HUES6 (cell line): Measurements from ENCODE around the gene GPR75.
A peak's percentile ranks its signal among the peaks of the same experiment; 100 is the strongest.

Source experiments
- H3K27ac ChIP-seq: 2 replicates; pipeline ENCODE4 v1.7.0; 2013; ENCODE audit warnings: low read depth, mild to moderate bottlenecking, low read length, inconsistent platforms
- H3K27me3 ChIP-seq: 2 replicates; pipeline ENCODE4 v1.6.1; 2013; ENCODE audit warnings: low read length; ENCODE audit not compliant: control insufficient read depth, insufficient read depth
- H3K36me3 ChIP-seq: 2 replicates; pipeline ENCODE4 v1.6.1; 2013; ENCODE audit warnings: low read length; ENCODE audit not compliant: control insufficient read depth, insufficient read depth
- H3K4me1 ChIP-seq: 2 replicates; pipeline ENCODE4 v1.6.1; 2013; ENCODE audit warnings: low read length; ENCODE audit not compliant: control insufficient read depth, insufficient read depth
- H3K4me3 ChIP-seq: 2 replicates; pipeline ENCODE4 v1.5.1; 2013; ENCODE audit warnings: low read depth, low read length
- H3K9ac ChIP-seq: one replicate; pipeline ENCODE4 v1.6.1; 2013; ENCODE audit warnings: mild to moderate bottlenecking, low read length
- H3K9me3 ChIP-seq: 2 replicates; pipeline ENCODE4 v1.6.1; 2013; ENCODE audit warnings: low read depth, low read length; ENCODE audit not compliant: control insufficient read depth, insufficient read depth

Gene GPR75

GRCh38 chr2:53859206-53860181 is at the start of gene GPR75:
Gene GPR75 (minus strand): TSS chr2:53859967. CDS start chr2:53854756, 5,211 bp downstream.
- peak within 1 kb of the TSS; percentile 56; the same call in 1 of the 2 replicates for H3K4me3 ChIP-seq
- no peaks in the 10 kb centered on the region for H3K27me3 ChIP-seq
- no peaks in the 10 kb centered on the region for H3K9me3 ChIP-seq
- no peaks in the 10 kb centered on the region for H3K4me1 ChIP-seq
- no peak within 1 kb of the TSS for H3K9ac ChIP-seq
- H3K36me3 ChIP-seq, result peaks cover 27% of the 10 kb centered on the region
- no peak within 1 kb of the TSS for H3K27ac ChIP-seq

GRCh38 chr2:53907582-53907981 is 47.8 kb upstream of the GPR75 start:
- no peaks in the 10 kb centered on the region for H3K27me3 ChIP-seq
- H3K4me1 ChIP-seq, result no peaks in the 10 kb centered on the region
- H3K9ac ChIP-seq, result no peak overlapping the region
- no peak overlapping the region for H3K4me3 ChIP-seq
- H3K9me3 ChIP-seq, result no peaks in the 10 kb centered on the region
- no peak overlapping the region for H3K27ac ChIP-seq
- H3K36me3 ChIP-seq, result peaks cover 81% of the 10 kb centered on the region

- Histone ChIP-seq H3K4me3 (no peak overlapping the region), H3K9me3 (no peaks in the 10 kb centered on the region), H3K27me3 (no peaks in the 10 kb centered on the region), H3K4me1 (no peaks in the 10 kb centered on the region), H3K27ac (no peak overlapping the region), H3K36me3 (peaks cover 98% of the 10 kb centered on the region), H3K9ac (no peak overlapping the region)
These were observed 45.6 kb upstream of the GPR75 start for GRCh38 chr2:53905396-53905795.

DNA sequence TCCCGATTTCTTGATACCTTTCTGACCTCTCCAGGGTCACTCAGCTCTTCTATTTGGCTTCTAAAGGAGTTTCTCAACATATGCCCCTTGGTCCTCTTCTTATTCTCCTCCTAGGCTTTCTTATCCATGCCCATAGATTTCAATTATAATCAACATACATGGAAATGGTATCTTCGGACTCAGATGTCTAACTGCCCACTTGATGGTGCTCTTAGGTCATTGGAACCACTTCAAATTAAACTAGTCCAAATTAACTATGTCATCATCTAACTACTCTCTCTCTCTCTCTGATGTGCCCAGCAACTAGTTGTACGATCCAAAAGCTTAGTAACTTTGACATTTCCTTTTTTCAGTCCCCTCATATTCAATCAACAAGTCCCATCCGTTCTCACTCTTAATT is 43.2 kb upstream of the GPR75 start:
- no peak overlapping the region for H3K4me3 ChIP-seq
- H3K27ac ChIP-seq, result no peak overlapping the region
- H3K9ac ChIP-seq, result no peak overlapping the region
- H3K36me3 ChIP-seq, result peaks cover 100% of the 10 kb centered on the region
- no peaks in the 10 kb centered on the region for H3K4me1 ChIP-seq
- H3K27me3 ChIP-seq, result no peaks in the 10 kb centered on the region
- H3K9me3 ChIP-seq, result no peaks in the 10 kb centered on the region

DNA sequence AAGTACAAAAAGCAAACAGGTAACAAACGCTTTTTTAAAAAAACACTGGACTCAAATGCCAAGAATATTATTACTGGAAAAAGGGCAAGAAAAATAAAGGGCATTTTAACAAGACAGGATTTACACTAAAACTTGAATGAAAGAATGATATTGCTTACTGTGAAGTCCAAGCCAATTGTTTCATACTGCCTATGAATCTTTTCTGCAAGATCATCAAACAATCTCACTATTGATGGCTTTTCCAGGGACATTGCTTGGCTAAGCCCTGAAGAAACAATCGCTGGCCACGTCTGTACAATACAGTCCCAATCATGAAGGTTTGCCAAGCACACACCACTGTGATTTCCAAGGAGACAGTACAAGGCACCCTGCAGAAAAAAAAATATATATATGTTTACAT is 41.4 kb upstream of the GPR75 start:
- no peaks in the 10 kb centered on the region for H3K4me1 ChIP-seq
- no peaks in the 10 kb centered on the region for H3K9me3 ChIP-seq
- peaks cover 98% of the 10 kb centered on the region for H3K36me3 ChIP-seq
- H3K9ac ChIP-seq, result no peak overlapping the region
- no peak overlapping the region for H3K4me3 ChIP-seq
- no peaks in the 10 kb centered on the region for H3K27me3 ChIP-seq
- H3K27ac ChIP-seq, result no peak overlapping the region

GRCh38 chr2:53896864-53897263 is 37.1 kb upstream of the GPR75 start:
- peaks cover 98% of the 10 kb centered on the region for H3K36me3 ChIP-seq

GRCh38 chr2:53886406-53887280 is 26.9 kb upstream of the GPR75 start:
- Histone ChIP-seq H3K36me3 (peaks cover 96% of the 10 kb centered on the region), H3K9ac (no peak overlapping the region), H3K27ac (no peak overlapping the region), H3K4me1 (no peaks in the 10 kb centered on the region), H3K27me3 (no peaks in the 10 kb centered on the region), H3K4me3 (no peak overlapping the region), H3K9me3 (no peaks in the 10 kb centered on the region)

More at GRCh38 chr2:53896864-53897263, 37.1 kb upstream of the GPR75 start:
- H3K4me1 ChIP-seq, result no peaks in the 10 kb centered on the region
- H3K4me3 ChIP-seq, result no peak overlapping the region
- no peaks in the 10 kb centered on the region for H3K9me3 ChIP-seq
- H3K9ac ChIP-seq, result no peak overlapping the region
- no peak overlapping the region for H3K27ac ChIP-seq
- no peaks in the 10 kb centered on the region for H3K27me3 ChIP-seq

DNA sequence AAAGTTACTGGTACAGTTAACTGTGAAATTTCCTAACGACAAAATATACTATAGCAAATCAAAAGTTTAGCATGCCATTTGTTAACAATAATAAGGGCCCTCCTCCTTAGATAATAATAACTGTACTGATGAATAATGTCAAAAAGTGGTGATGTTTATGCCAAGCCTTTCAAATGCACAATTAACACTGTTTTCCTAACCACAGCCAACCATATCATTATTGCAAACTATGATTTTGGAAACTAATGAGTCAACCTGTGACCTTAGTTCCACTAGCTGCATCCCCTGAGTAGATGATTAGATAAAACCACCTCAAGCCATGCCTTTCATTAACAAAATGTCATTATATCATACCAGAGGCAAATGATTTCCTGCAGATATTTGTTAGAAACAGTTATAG is 25.1 kb upstream of the GPR75 start:
- H3K9ac ChIP-seq, result no peak overlapping the region
- H3K9me3 ChIP-seq, result no peaks in the 10 kb centered on the region
- H3K4me1 ChIP-seq, result no peaks in the 10 kb centered on the region
- H3K27ac ChIP-seq, result no peak overlapping the region
- H3K27me3 ChIP-seq, result no peaks in the 10 kb centered on the region
- H3K4me3 ChIP-seq, result no peak overlapping the region
- peaks cover 96% of the 10 kb centered on the region for H3K36me3 ChIP-seq

GRCh38 chr2:53881986-53882385 is 22.2 kb upstream of the GPR75 start:
- H3K4me3 ChIP-seq, result no peak overlapping the region
- peaks cover 82% of the 10 kb centered on the region for H3K36me3 ChIP-seq
- H3K27ac ChIP-seq, result no peak overlapping the region
- no peaks in the 10 kb centered on the region for H3K27me3 ChIP-seq
- peaks cover 5% of the 10 kb centered on the region; the same call in 1 of the 2 replicates for H3K9me3 ChIP-seq
- H3K9ac ChIP-seq, result no peak overlapping the region
- no peaks in the 10 kb centered on the region for H3K4me1 ChIP-seq

GRCh38 chr2:53881360-53881759 is 21.6 kb upstream of the GPR75 start:
- Histone ChIP-seq H3K9me3 (peaks cover 5% of the 10 kb centered on the region; the same call in 1 of the 2 replicates), H3K4me1 (no peaks in the 10 kb centered on the region), H3K27me3 (no peaks in the 10 kb centered on the region), H3K27ac (no peak overlapping the region), H3K4me3 (no peak overlapping the region), H3K9ac (no peak overlapping the region), H3K36me3 (peaks cover 76% of the 10 kb centered on the region)

GRCh38 chr2:53880756-53881155 is 21.0 kb upstream of the GPR75 start:
- H3K9me3 ChIP-seq, result peaks cover 5% of the 10 kb centered on the region; the same call in 1 of the 2 replicates
- peaks cover 76% of the 10 kb centered on the region for H3K36me3 ChIP-seq
- no peak overlapping the region for H3K9ac ChIP-seq
- H3K4me1 ChIP-seq, result no peaks in the 10 kb centered on the region
- no peaks in the 10 kb centered on the region for H3K27me3 ChIP-seq
- no peak overlapping the region for H3K4me3 ChIP-seq
- H3K27ac ChIP-seq, result no peak overlapping the region
